GM12891 (cell line): Measurements from ENCODE around the gene USP25.

Experiments used
- DNase-seq: peaks from one replicate; pipeline ENCODE4 v3.0.0; 2011; ENCODE audit warnings: low spot score; ENCODE audit not compliant: insufficient read length
- FAIRE-seq: peaks from 2 replicates; lab custom pipeline; 2011; peaks lifted over from hg19 to GRCh38; lab: Jason Lieb, UNC
- PAX5 ChIP-seq: IDR thresholded peaks from 2 replicates; pipeline ENCODE4 v1.6.1; 2011; ENCODE audit warnings: low read length, moderate library complexity, mild to moderate bottlenecking; ENCODE audit not compliant: insufficient read depth, severe bottlenecking
- POLR2A ChIP-seq: IDR thresholded peaks from 2 replicates; pipeline ENCODE4 v1.6.1; 2011; ENCODE audit warnings: low read depth, low read length, control low read depth
- POLR2AphosphoS5 ChIP-seq: IDR thresholded peaks from 2 replicates; pipeline ENCODE4 v1.6.1; 2011; ENCODE audit warnings: low read depth, low read length, control low read depth
- POU2F2 ChIP-seq: IDR thresholded peaks from 2 replicates; pipeline ENCODE4 v1.6.1; 2011; ENCODE audit warnings: low read depth, mild to moderate bottlenecking, control low read depth, low read length, moderate library complexity
- SPI1 ChIP-seq: IDR thresholded peaks from 2 replicates; pipeline ENCODE4 v1.6.1; 2011; ENCODE audit warnings: low read depth, low read length, control low read depth
- TAF1 ChIP-seq: IDR thresholded peaks from 2 replicates; pipeline ENCODE4 v1.6.1; 2011; ENCODE audit warnings: low read depth, low read length, control low read depth

USP25 gene

GRCh38 chr21:15744926-15745325 lies 15.1 kb downstream of the USP25 start:
- FAIRE-seq: no peak
- DNase-seq: no peak
- TF ChIP-seq PAX5: no peak
- no peak for TF ChIP-seq TAF1
- no peak for TF ChIP-seq POLR2A
- no peak for TF ChIP-seq POU2F2

GRCh38 chr21:15748586-15748985 lies 18.8 kb downstream of the USP25 start:
- DNase-seq (no peak), FAIRE-seq (no peak)
- TF ChIP-seq TAF1 (no peak), POLR2AphosphoS5 (no peak), POLR2A (no peak), POU2F2 (no peak), PAX5 (no peak), SPI1 (no peak)

- DNase-seq (no peak), FAIRE-seq (no peak)
- no peak for TF ChIP-seq TAF1
- TF ChIP-seq SPI1: no peak
- no peak for TF ChIP-seq PAX5
- TF ChIP-seq POU2F2: no peak
- TF ChIP-seq POLR2A: no peak
- no peak for TF ChIP-seq POLR2AphosphoS5
Observed at GRCh38 chr21:15749082-15749860, 19.5 kb downstream of the USP25 start.

GRCh38 chr21:15749861-15750159 lies 20.0 kb downstream of the USP25 start:
- FAIRE-seq (no peak), DNase-seq (no peak)
- TF ChIP-seq POLR2A (no peak), POLR2AphosphoS5 (no peak)

- no peak for FAIRE-seq
- DNase-seq: no peak
- TF ChIP-seq TAF1 (no peak), SPI1 (no peak), POU2F2 (no peak), POLR2AphosphoS5 (no peak), PAX5 (no peak), POLR2A (no peak)
Observed at GRCh38 chr21:15751037-15751436, 21.3 kb downstream of the USP25 start.

GRCh38 chr21:15751546-15751945 lies 21.8 kb downstream of the USP25 start:
- no peak for FAIRE-seq
- no peak for DNase-seq
- TF ChIP-seq SPI1 (no peak), TAF1 (no peak), POLR2AphosphoS5 (no peak), POLR2A (no peak), POU2F2 (no peak), PAX5 (no peak)

GRCh38 chr21:15752763-15753407 lies 23.1 kb downstream of the USP25 start:
- FAIRE-seq (no peak), DNase-seq (no peak)

GRCh38 chr21:15753741-15754140 lies 24.0 kb downstream of the USP25 start:
- TF ChIP-seq POU2F2 (no peak), POLR2AphosphoS5 (no peak), TAF1 (no peak), PAX5 (no peak), POLR2A (no peak), SPI1 (no peak)
- FAIRE-seq: no peak

More at GRCh38 chr21:15752763-15753407, 23.1 kb downstream of the USP25 start:
- TF ChIP-seq POU2F2: no peak
- no peak for TF ChIP-seq PAX5
- TF ChIP-seq POLR2A: no peak
- no peak for TF ChIP-seq TAF1
- no peak for TF ChIP-seq POLR2AphosphoS5
- TF ChIP-seq SPI1: no peak

GRCh38 chr21:15754640-15755039 lies 24.9 kb downstream of the USP25 start:
- no peak for TF ChIP-seq POU2F2
- no peak for TF ChIP-seq SPI1
- TF ChIP-seq PAX5: no peak
- no peak for TF ChIP-seq TAF1
- TF ChIP-seq POLR2A: no peak
- TF ChIP-seq POLR2AphosphoS5: no peak
- DNase-seq: no peak
- FAIRE-seq: no peak

More at GRCh38 chr21:15753741-15754140, 24.0 kb downstream of the USP25 start:
- no peak for DNase-seq

GRCh38 chr21:15755125-15755524 lies 25.3 kb downstream of the USP25 start:
- FAIRE-seq (no peak), DNase-seq (no peak)
- TF ChIP-seq POLR2AphosphoS5 (no peak), PAX5 (no peak), SPI1 (no peak), POU2F2 (no peak), TAF1 (no peak), POLR2A (no peak)
